IPS-20b (cell line): ENCODE measurements around the gene RND1.
A peak's percentile ranks its signal among the peaks of the same experiment; 100 is the strongest.
"Not testable (repeated sequence)": the region's sequence is repeated elsewhere in the genome, so short reads cannot be mapped to it uniquely, and the experiment has no call there.

Experiments
- H3K27ac ChIP-seq: one replicate; pipeline ENCODE4 v1.5.1; 2013; ENCODE audit warnings: low read length
- H3K27me3 ChIP-seq: 2 replicates; pipeline ENCODE4 v1.6.1; 2013; ENCODE audit warnings: mild to moderate bottlenecking, low read length, inconsistent platforms; ENCODE audit not compliant: insufficient read depth
- H3K36me3 ChIP-seq: 2 replicates; pipeline ENCODE4 v1.6.1; 2013; ENCODE audit warnings: low read depth, mild to moderate bottlenecking, inconsistent platforms, low read length, moderate library complexity; ENCODE audit not compliant: insufficient read depth
- H3K4me1 ChIP-seq: 2 replicates; pipeline ENCODE4 v1.6.1; 2013; ENCODE audit warnings: mild to moderate bottlenecking, control low read depth, inconsistent platforms, low read length, moderate library complexity; ENCODE audit not compliant: insufficient read depth
- H3K4me3 ChIP-seq: 2 replicates; pipeline ENCODE4 v1.5.1; 2013; ENCODE audit warnings: mild to moderate bottlenecking, low read length, inconsistent platforms
- H3K9ac ChIP-seq: 2 replicates; pipeline ENCODE4 v1.6.1; 2013; ENCODE audit warnings: low read depth, mild to moderate bottlenecking, inconsistent platforms, low read length, moderate library complexity
- H3K9me3 ChIP-seq: 2 replicates; pipeline ENCODE4 v1.6.1; 2013; ENCODE audit warnings: mild to moderate bottlenecking, low read depth, low read length, inconsistent platforms; ENCODE audit not compliant: insufficient read depth

RND1 gene

DNA sequence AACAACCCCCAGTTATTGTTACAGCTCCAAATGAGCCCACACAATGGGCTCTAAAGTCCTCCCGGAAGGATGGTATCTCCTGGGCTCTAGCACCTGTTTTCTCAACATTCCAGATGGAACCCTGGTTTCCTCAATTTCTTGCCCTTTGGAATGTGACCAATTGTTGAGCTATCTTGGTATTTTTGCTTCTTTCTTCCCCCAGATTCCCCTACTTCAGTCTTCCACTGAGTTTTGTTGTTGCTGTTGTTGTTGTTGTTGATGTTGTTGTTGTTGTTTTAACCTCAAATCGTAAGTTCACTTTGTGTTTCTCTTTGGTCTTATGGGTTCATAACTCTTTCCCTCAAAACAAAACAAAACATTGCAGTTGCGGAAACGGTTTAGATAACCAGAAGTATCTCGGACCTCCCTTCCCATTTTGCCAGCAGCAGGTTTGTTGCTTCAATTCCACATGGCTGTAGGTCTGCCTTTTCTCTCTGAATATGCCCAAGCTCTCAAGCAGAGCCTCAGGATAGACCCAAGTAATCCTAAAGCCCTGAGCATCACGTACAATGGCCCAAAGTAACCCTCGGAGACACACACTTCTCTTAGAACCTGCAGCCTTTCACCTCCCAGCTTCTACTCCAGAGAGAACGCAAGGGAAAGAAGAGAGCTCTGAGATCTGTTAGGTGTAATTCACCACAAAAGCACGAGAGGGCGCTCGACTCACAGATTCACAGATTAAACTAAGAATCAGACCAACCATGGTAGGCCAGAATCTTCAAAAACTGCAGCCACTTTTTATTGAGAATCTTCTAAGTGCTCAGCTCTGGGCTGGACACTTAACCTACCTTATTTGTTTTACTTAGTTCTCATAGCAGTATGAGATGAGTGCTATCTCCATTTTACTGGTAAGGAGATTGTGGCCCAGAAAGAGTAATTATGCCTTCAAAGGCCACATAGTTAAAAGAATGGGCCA lies 12.7 kb downstream of the RND1 start:
- peak overlapping the region; percentile 75; the same call in 1 of the 2 replicates for H3K9ac ChIP-seq
- peaks cover 9% of the 10 kb centered on the region for H3K36me3 ChIP-seq
- peak overlapping the region; percentile 77 for H3K4me3 ChIP-seq
- H3K27me3 ChIP-seq: no peaks in the 10 kb centered on the region
- H3K9me3 ChIP-seq: no peaks in the 10 kb centered on the region
- no peak overlapping the region for H3K27ac ChIP-seq
- peaks cover 9% of the 10 kb centered on the region; the same call in 1 of the 2 replicates for H3K4me1 ChIP-seq

DNA sequence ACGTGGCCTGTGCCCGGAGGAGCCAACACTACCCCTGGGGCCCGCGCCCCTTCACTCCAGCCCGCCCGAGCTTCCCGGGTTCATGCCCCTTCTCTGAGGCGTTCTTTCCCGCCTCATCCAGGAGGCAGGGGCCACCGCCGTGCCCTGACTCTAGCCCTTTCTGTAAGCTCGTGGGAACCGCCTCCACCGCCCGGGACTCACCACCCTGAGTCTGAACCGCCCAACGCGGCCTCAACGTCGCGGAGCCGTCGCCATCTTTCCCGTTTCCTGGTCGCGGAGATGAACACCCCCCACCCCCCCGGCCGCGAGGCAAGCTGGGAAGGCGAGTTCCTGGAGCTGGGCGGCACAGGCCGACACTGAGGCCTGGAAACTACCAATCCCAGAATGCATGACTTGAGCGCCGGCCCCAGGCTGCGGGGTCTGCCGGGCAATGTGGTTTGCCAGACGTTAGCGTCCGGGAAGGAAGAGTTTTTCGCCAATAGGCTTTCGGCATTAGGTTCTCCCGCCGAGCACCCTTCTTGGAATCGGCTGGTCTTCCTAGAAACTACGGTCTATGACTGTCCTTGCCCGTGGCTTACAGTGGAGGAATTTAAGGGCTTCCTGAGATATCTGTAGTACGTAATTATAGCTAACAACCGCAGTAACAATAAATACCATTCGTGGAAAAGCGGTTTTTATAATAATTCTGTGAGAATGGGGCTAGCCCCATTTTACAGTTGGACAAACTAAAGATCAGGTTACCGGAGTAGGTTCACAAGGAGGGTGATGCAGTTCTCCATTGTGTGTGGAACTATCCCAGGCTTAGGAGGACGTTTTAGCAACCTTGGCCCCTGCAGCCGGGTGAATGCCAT lies 13.6 kb downstream of the RND1 start, which contains the start of gene DDX23:
Gene DDX23, minus strand, starts transcription at position 281 of the 851 bp plus-strand sequence. CDS start 6,381 bp downstream, outside the sequence.
- Histone ChIP-seq H3K4me1 (peaks cover 9% of the 10 kb centered on the region; the same call in 1 of the 2 replicates), H3K27me3 (no peaks in the 10 kb centered on the region), H3K27ac (peak within 1 kb of the TSS; percentile 76), H3K36me3 (peaks cover 3% of the 10 kb centered on the region; the same call in 1 of the 2 replicates), H3K9me3 (no peaks in the 10 kb centered on the region), H3K4me3 (peak within 1 kb of the TSS; percentile 77), H3K9ac (peak within 1 kb of the TSS; percentile 95)

DNA sequence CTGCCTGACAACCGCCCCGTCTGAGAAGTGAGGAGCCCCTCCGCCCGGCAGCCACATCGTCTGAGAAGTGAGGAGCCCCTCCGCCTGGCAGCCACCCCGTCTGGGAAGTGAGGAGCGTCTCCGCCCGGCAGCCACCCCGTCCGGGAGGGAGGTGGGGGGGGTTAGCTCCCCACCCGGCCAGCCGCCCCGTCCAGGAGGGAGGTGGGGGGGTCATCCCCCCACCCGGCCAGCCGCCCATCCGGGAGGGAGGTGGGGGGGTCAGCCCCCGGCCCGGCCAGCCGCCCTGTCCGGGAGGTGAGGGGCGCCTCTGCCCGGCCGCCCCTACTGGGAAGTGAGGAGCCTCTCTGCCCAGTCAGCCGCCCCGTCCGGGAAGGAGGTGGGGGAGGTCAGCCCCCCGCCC lies 23.6 kb downstream of the RND1 start:
- not testable (repeated sequence) for H3K9ac ChIP-seq, H3K27ac ChIP-seq, H3K9me3 ChIP-seq, H3K27me3 ChIP-seq, H3K4me3 ChIP-seq, H3K4me1 ChIP-seq
- peaks cover 77% of the 10 kb centered on the region for H3K36me3 ChIP-seq

DNA sequence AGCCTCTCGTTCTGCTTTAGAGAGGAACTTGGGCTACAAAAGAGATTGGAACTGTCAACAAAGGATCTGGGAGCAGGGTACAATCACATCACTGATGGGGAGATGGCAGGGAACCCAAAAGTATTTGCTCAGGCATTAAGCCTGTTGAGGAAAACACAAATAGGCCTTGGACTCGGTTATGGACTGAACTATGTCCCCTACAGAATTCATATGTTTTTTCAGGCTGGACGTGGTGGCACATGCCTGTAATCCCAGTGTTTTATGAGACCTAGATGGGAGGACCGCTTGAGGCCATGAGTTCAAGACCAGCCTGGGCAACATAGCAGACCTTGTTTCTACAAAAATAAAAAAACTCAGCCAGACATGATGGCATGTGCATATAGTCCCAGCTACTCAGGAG lies 27.6 kb downstream of the RND1 start:
- Histone ChIP-seq H3K27me3 (no peaks in the 10 kb centered on the region), H3K9me3 (no peaks in the 10 kb centered on the region), H3K27ac (no peak overlapping the region), H3K4me3 (no peak overlapping the region), H3K36me3 (peaks cover 79% of the 10 kb centered on the region), H3K9ac (no peak overlapping the region), H3K4me1 (no peaks in the 10 kb centered on the region)

DNA sequence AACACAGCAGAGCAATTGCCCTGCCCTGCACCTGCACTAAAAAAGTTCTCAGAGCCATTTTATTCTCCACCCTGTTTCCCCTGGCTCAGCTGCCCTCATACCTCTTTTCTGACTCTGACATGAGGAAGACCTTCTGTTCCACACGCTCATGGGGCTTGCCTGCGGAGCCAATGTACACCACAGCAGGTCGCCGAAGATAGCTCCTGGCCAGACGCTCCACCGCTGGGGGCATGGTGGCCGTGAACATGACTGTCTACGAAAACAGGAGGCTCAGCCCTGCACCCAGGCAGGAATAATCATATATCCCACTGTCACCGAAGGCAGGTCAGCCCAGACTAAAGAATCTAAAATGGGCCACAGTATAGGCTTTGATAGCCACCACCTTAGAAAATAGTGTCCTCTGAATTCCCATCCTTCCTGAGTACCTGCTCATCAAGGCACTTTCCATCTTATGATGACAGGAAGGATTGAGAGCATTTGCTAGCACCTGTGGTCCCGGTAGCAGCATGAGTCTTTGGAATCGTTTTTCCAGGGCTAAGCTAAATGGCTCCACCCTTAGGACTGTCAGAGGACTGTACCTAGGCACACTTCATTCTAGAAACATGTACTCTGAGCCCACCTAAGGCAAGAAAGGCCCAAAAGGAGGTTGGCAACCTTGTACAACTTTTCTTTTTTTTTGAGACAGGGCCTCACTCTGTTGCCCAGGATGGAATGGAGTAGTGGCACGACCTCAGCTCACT lies 33.2 kb downstream of the RND1 start:
- Histone ChIP-seq H3K27ac (no peak overlapping the region), H3K9ac (no peak overlapping the region), H3K9me3 (no peaks in the 10 kb centered on the region), H3K36me3 (peaks cover 96% of the 10 kb centered on the region), H3K4me1 (no peaks in the 10 kb centered on the region), H3K4me3 (no peak overlapping the region), H3K27me3 (no peaks in the 10 kb centered on the region)

DNA sequence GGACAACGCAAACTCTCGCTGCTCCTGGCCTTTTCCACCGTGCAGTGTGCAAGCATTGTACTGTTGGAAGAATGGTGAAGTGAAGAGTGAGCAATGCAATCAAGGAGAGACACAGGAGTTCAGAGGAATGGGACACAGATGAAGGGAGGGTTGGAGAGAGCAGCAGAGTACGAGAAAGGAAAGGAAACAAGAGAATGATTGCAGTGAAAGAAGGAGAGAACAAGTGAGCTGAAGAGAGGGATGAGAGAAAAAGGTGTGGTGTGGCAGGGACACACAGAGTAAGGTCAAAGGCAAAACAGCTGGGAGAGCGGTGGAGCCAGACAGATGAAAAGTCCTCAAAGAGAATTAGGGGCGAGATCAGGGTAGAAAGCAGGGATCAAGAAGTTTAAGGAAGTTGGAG lies 34.4 kb downstream of the RND1 start:
- Histone ChIP-seq H3K27me3 (no peaks in the 10 kb centered on the region), H3K9me3 (no peaks in the 10 kb centered on the region), H3K4me1 (no peaks in the 10 kb centered on the region), H3K27ac (no peak overlapping the region), H3K4me3 (no peak overlapping the region), H3K9ac (no peak overlapping the region), H3K36me3 (peaks cover 94% of the 10 kb centered on the region)

DNA sequence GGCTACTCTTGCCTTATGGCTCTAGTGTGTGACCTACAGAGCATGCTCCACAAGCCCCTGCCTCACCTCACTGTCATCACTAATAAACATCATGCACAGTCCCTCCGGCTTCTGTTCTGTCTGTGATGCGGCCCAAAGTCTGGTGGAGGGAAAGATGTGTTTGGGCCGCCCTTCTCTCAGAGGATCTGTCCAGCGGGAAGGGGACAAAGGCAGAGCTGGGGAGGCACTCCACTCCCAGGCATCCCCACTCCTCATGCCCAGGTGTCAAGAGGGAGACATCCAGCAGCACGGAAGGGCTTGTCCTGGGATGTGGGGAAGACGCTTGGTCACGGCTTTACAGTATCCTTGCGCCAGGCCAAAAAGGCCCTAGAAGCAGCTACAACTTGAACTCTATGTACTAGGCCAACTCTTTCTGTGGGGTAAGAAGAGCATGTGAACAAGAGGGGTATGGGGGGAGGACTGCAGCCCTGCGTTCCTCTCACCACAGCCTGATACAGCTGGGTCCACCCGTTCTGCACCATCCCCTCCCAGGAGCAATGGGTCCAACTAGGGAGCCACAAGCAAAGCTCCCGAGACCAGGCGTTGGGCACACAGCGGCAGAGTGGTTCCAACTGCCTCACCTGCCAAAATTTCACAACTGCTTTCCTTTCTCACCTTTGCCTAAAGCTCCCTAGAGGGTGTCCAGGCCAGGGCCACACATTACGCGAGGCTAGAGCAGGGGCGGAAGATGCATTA lies 36.7 kb downstream of the RND1 start:
- Histone ChIP-seq H3K9me3 (no peaks in the 10 kb centered on the region), H3K27ac (no peak overlapping the region), H3K27me3 (no peaks in the 10 kb centered on the region), H3K4me1 (no peaks in the 10 kb centered on the region), H3K4me3 (no peak overlapping the region), H3K36me3 (peaks cover 75% of the 10 kb centered on the region), H3K9ac (no peak overlapping the region)

DNA sequence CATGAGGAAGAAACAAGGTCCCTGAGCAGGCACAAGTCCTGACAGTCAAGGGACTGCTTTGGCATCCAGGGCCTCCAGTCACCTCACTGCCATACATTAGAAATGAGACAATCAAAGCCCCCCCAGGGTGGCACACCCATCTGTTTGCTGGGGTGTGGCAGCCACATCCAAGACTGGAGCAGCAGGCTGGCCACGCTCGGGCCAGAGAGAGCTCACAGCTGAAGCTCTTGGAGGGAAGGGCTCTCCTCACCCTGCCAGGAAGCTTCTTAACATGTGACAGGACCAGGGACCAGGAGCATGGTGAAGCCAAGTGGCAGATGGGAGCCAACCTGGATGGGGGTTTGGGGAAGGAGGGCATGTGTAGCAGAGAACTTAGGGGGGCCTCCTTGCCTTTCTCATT lies 37.4 kb downstream of the RND1 start:
- Histone ChIP-seq H3K9ac (no peak overlapping the region), H3K4me3 (no peak overlapping the region), H3K27me3 (no peaks in the 10 kb centered on the region), H3K4me1 (no peaks in the 10 kb centered on the region), H3K9me3 (no peaks in the 10 kb centered on the region), H3K36me3 (peaks cover 68% of the 10 kb centered on the region), H3K27ac (no peak overlapping the region)

DNA sequence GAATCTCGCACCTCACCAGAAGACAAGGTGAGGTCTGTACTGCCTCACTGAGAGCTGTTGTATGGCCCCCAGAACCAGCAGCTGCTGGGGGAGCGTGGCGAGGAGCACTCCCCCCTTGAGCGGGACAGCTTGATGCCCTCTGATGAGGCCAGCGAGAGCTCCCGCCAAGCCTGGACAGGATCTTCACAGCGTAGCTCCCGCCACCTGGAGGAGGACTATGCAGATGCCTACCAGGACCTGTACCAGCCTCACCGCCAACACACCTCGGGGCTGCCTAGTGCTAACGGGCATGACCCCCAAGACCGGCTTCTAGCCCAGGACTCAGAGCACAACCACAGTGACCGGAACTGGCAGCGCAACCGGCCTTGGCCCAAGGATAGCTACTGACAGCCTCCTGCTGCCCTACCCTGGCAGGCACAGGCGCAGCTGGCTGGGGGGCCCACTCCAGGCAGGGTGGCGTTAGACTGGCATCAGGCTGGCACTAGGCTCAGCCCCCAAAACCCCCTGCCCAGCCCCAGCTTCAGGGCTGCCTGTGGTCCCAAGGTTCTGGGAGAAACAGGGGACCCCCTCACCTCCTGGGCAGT lies 38.1 kb downstream of the RND1 start:
- Histone ChIP-seq H3K9me3 (no peaks in the 10 kb centered on the region), H3K27me3 (no peaks in the 10 kb centered on the region), H3K9ac (no peak overlapping the region), H3K36me3 (peaks cover 61% of the 10 kb centered on the region), H3K4me1 (no peaks in the 10 kb centered on the region), H3K27ac (no peak overlapping the region), H3K4me3 (no peak overlapping the region)

DNA sequence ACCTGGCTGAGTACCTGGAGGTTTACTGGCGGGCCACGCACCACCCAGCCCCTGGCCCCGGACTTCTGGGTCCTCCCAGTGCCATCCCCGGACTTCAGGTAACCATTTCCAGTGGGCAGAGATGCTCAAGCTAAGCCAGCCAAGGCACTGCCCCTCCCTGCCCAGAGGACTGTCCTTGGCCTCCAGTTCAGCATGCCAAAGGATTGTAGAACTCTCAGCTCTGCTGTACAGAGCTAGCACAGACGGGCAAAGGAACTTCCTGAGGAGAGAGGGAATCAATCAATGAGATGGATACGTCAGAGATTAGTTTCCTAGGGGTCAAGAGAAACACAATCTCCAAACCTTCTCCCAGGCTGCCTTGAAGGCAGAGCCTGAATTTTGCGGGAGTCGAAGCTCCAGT lies 38.6 kb downstream of the RND1 start:
- H3K36me3 ChIP-seq: peaks cover 55% of the 10 kb centered on the region

More for the DNA sequence above, 38.6 kb downstream of the RND1 start:
- Histone ChIP-seq H3K27ac (no peak overlapping the region), H3K4me1 (no peaks in the 10 kb centered on the region), H3K9ac (no peak overlapping the region), H3K4me3 (no peak overlapping the region), H3K9me3 (no peaks in the 10 kb centered on the region), H3K27me3 (no peaks in the 10 kb centered on the region)
